Mesothelial cell of epicardium (in vitro differentiated cells): ENCODE measurements around the gene CLEC14A. TPM values are rescaled to one million over a fixed set of nuclear protein-coding genes. Genes with fewer than 3 reads are reported as not detected.

ENCODE experiments used
- DNase-seq, 2 experiments: peaks; one replicate each; pipeline ENCODE4 v3.0.0; 2021; ENCODE audit warnings: low spot score in 2 of 2; ENCODE audit not compliant: unreplicated experiment in 2 of 2
- H3K27ac Mint-ChIP-seq: 2 replicates; pipeline ENCODE4 v1.8.0; 2021; ENCODE audit warnings: mixed read lengths
- H3K27me3 Mint-ChIP-seq: 2 replicates; pipeline ENCODE4 v1.8.0; 2021; ENCODE audit warnings: low read depth, mixed read lengths
- H3K36me3 Mint-ChIP-seq: 2 replicates; pipeline ENCODE4 v1.8.0; 2021; ENCODE audit warnings: mixed read lengths
- H3K4me1 Mint-ChIP-seq: 2 replicates; pipeline ENCODE4 v1.8.0; 2021; ENCODE audit warnings: mixed read lengths
- H3K4me3 Mint-ChIP-seq: 2 replicates; pipeline ENCODE4 v1.8.0; 2021; ENCODE audit warnings: mild to moderate bottlenecking, moderate library complexity, mixed read lengths
- H3K9me3 Mint-ChIP-seq: 2 replicates; pipeline ENCODE4 v1.8.0; 2021; ENCODE audit warnings: mixed read lengths
- CTCF ChIP-seq: fragments of 200-600 bp; sonication (generic); IDR thresholded peaks from one replicate; pipeline ENCODE4 v1.5.0; 2021; ENCODE audit warnings: antibody characterized with exemption; ENCODE audit not compliant: unreplicated experiment
- total RNA-seq: library from RNA; stranded (reverse); gene quantifications from 3 replicates; pipeline ENCODE4 v1.2.1, GENCODE V29; 2021

CLEC14A gene
- total RNA-seq, 1 donor from 2014 or later = 0.13 TPM

GRCh38 chr14:38207377-38207735, 48.5 kb downstream of the CLEC14A start:
- H3K9me3 Mint-ChIP-seq = peaks cover 3% of the 10 kb centered on the region
- peak overlapping the region; percentile 65 for H3K4me3 Mint-ChIP-seq
- TF ChIP-seq CTCF = no peak
- DNase-seq = no peak
- H3K27ac Mint-ChIP-seq = no peak overlapping the region
- peaks cover 32% of the 10 kb centered on the region for H3K4me1 Mint-ChIP-seq
- no peaks in the 10 kb centered on the region for H3K36me3 Mint-ChIP-seq
- peaks cover 75% of the 10 kb centered on the region for H3K27me3 Mint-ChIP-seq

GRCh38 chr14:38206689-38207376, 49.1 kb downstream of the CLEC14A start:
- TF ChIP-seq CTCF = no peak
- Mint-ChIP-seq H3K9me3 (peaks cover 3% of the 10 kb centered on the region), H3K27me3 (peaks cover 71% of the 10 kb centered on the region), H3K4me3 (peak overlapping the region; percentile 65), H3K36me3 (no peaks in the 10 kb centered on the region), H3K27ac (no peak overlapping the region), H3K4me1 (peaks cover 31% of the 10 kb centered on the region)
- no peak for DNase-seq

- Mint-ChIP-seq H3K27ac (no peak overlapping the region), H3K27me3 (peaks cover 63% of the 10 kb centered on the region), H3K9me3 (peaks cover 3% of the 10 kb centered on the region), H3K36me3 (no peaks in the 10 kb centered on the region), H3K4me3 (no peak overlapping the region), H3K4me1 (peaks cover 29% of the 10 kb centered on the region)
- no peak for TF ChIP-seq CTCF
- no peak for DNase-seq
Measured at GRCh38 chr14:38205949-38206665, 49.8 kb downstream of the CLEC14A start.

- DNase-seq = no peak
- Mint-ChIP-seq H3K4me3 (no peak overlapping the region), H3K4me1 (peaks cover 22% of the 10 kb centered on the region), H3K36me3 (no peaks in the 10 kb centered on the region), H3K27me3 (peaks cover 55% of the 10 kb centered on the region), H3K9me3 (peaks cover 3% of the 10 kb centered on the region), H3K27ac (no peak overlapping the region)
- TF ChIP-seq CTCF = no peak
Measured at GRCh38 chr14:38205119-38205813, 50.6 kb downstream of the CLEC14A start.

GRCh38 chr14:38204719-38205115, 51.2 kb downstream of the CLEC14A start:
- no peaks in the 10 kb centered on the region for H3K36me3 Mint-ChIP-seq
- H3K9me3 Mint-ChIP-seq = peaks cover 3% of the 10 kb centered on the region
- no peak for TF ChIP-seq CTCF
- H3K4me3 Mint-ChIP-seq = no peak overlapping the region
- peaks cover 49% of the 10 kb centered on the region for H3K27me3 Mint-ChIP-seq
- DNase-seq = no peak
- peaks cover 22% of the 10 kb centered on the region for H3K4me1 Mint-ChIP-seq
- no peak overlapping the region for H3K27ac Mint-ChIP-seq

Other genes with a start within 250 kb of the CLEC14A start
- gene SSTR1, start 48.2 kb downstream of the CLEC14A start, total RNA-seq = not detected in 3 replicates